Skeletal muscle tissue (tissue), 4 donors: ENCODE results near the gene DACT1. TPM values are rescaled to one million over a fixed set of nuclear protein-coding genes. Genes with fewer than 3 reads are reported as not detected.

Experiments
- H3K27ac ChIP-seq: one replicate; pipeline ENCODE4 v1.7.0; 2013; ENCODE audit warnings: mild to moderate bottlenecking, low read depth, low read length, inconsistent platforms
- H3K27me3 ChIP-seq, 3 donors: one replicate each; pipeline ENCODE4 v1.7.0; 2013; ENCODE audit warnings: low read length in 3 of 3; ENCODE audit not compliant: control insufficient read depth in 3 of 3, insufficient read depth in 3 of 3
- H3K36me3 ChIP-seq, 3 donors: one replicate each; pipeline ENCODE4 v1.7.0; 2013; ENCODE audit warnings: low read length in 3 of 3; ENCODE audit not compliant: control insufficient read depth in 3 of 3, insufficient read depth in 3 of 3
- H3K4me1 ChIP-seq, 3 donors: one replicate each; pipeline ENCODE4 v1.7.0; 2013; ENCODE audit warnings: low read length in 3 of 3, mild to moderate bottlenecking in 3 of 3; ENCODE audit not compliant: control insufficient read depth in 3 of 3, insufficient read depth in 3 of 3
- H3K4me3 ChIP-seq, 3 donors: one replicate each; pipeline ENCODE4 v1.7.0; 2013; ENCODE audit warnings: low read length in 3 of 3
- H3K9ac ChIP-seq, 3 donors: one replicate each; pipeline ENCODE4 v1.7.0; 2013; ENCODE audit warnings: low read length in 3 of 3, mild to moderate bottlenecking in 3 of 3, moderate library complexity in 2 of 3, low read depth in 1 of 3
- H3K9me3 ChIP-seq, 3 donors: one replicate each; pipeline ENCODE4 v1.7.0; 2013; ENCODE audit warnings: low read length in 3 of 3; ENCODE audit not compliant: control insufficient read depth in 3 of 3
- total RNA-seq: library from RNA; depleted of rRNA; stranded (reverse); fragments of >200 nt; gene quantifications from one replicate; pipeline ENCODE4 v1.2.3, GENCODE V29; 2014
- donor health status: Osteomylitis.

DACT1 gene
- total RNA-seq, 1 donor from 2014 or later, result 32.4 TPM

- Histone ChIP-seq H3K27me3 (no peaks in the 10 kb centered on the region), H3K27ac (no peak overlapping the region), H3K9ac (no peak overlapping the region), H3K9me3 (no peaks in the 10 kb centered on the region), H3K36me3 (no peaks in the 10 kb centered on the region), H3K4me1 (no peaks in the 10 kb centered on the region), H3K4me3 (no peak overlapping the region)
Observed at GRCh38 chr14:58607952-58608317, 29.8 kb upstream of the DACT1 start.

- Histone ChIP-seq H3K27ac (no peak overlapping the region), H3K4me1 (no peaks in the 10 kb centered on the region), H3K4me3 (no peak overlapping the region), H3K27me3 (no peaks in the 10 kb centered on the region), H3K9me3 (no peaks in the 10 kb centered on the region), H3K9ac (no peak overlapping the region), H3K36me3 (no peaks in the 10 kb centered on the region)
Observed at GRCh38 chr14:58617619-58618018, 20.1 kb upstream of the DACT1 start.

DNA sequence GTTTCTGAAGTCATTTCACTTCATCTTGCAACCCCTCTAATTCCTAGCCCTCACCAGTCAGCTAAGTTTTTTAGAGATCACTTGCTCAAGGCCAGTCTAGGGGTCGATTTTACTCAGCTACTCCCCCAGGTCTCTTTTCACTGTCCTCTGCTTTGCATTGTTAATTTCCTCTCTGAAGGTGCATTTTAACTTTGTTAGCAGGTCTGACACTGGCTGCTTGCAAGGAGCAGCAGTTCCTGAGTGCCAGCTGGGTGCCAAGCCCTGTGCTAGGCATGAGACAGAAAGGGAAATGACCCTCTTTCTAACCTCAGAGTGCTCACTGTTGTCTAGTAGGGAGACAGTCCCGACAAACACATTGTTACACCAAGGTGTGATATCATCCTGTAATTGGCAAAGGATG is 17.8 kb upstream of the DACT1 start:
- H3K27ac ChIP-seq, result no peak overlapping the region
- no peak overlapping the region for H3K4me3 ChIP-seq
- no peaks in the 10 kb centered on the region for H3K4me1 ChIP-seq
- H3K9me3 ChIP-seq, result no peaks in the 10 kb centered on the region
- H3K27me3 ChIP-seq, result no peaks in the 10 kb centered on the region
- no peaks in the 10 kb centered on the region for H3K36me3 ChIP-seq
- no peak overlapping the region for H3K9ac ChIP-seq

DNA sequence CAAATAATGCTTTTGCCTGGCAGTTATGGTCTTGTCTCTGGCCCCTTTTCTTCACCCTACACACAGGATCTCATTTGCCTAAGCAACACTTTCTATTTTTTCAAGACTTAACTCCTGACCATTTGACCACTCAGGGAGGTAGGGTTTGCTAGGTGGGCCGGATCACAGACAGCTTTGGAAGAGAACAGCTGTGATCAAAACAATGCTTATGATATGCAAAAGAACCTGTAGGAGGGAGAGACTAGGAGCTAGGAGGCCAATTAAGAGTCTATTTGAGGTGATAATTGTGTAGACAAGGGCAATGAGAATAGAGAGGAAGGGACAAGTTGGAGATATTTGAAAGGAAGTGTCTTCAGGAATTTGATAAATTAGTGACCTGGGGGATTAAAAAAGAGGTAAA is 12.3 kb upstream of the DACT1 start:
- H3K27me3 ChIP-seq, result no peaks in the 10 kb centered on the region
- H3K9me3 ChIP-seq, result no peaks in the 10 kb centered on the region
- H3K9ac ChIP-seq, result no peak overlapping the region
- H3K4me1 ChIP-seq, result no peaks in the 10 kb centered on the region
- no peak overlapping the region for H3K27ac ChIP-seq
- no peaks in the 10 kb centered on the region for H3K36me3 ChIP-seq
- no peak overlapping the region for H3K4me3 ChIP-seq

GRCh38 chr14:58626431-58626831 is 11.3 kb upstream of the DACT1 start:
- peaks cover 0 to 2% (median 0%) of the 10 kb centered on the region in 3 donors for H3K27me3 ChIP-seq
- no peak overlapping the region for H3K4me3 ChIP-seq
- no peaks in the 10 kb centered on the region for H3K36me3 ChIP-seq
- H3K9ac ChIP-seq, result no peak overlapping the region
- no peaks in the 10 kb centered on the region for H3K9me3 ChIP-seq
- no peaks in the 10 kb centered on the region for H3K4me1 ChIP-seq
- no peak overlapping the region for H3K27ac ChIP-seq

DNA sequence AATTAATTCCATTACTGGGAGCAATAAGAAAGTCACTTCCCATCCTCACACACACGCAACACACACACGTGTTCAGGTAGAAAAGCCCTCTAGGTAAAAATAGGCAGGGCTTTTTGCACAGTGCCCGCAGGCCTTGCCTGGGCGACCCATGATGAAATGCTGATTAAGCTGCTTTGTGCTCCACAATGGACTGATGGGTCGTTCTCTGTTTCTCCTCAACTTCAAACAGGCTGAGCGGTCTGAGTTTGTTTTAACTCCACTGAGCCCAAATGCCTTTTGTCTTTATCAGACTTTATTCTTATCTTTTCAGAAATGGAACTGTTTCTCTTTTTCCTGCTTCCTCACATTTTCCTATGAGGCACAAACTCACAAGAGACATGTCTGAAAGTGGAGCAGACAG is 9.4 kb upstream of the DACT1 start:
- H3K27me3 ChIP-seq, result peaks cover 0 to 7% (median 0%) of the 10 kb centered on the region in 3 donors
- no peaks in the 10 kb centered on the region for H3K9me3 ChIP-seq
- no peaks in the 10 kb centered on the region for H3K4me1 ChIP-seq
- H3K36me3 ChIP-seq, result no peaks in the 10 kb centered on the region
- H3K27ac ChIP-seq, result no peak overlapping the region
- no peak overlapping the region for H3K4me3 ChIP-seq
- no peak overlapping the region for H3K9ac ChIP-seq

GRCh38 chr14:58629281-58629680 is 8.5 kb upstream of the DACT1 start:
- Histone ChIP-seq H3K27ac (no peak overlapping the region), H3K9me3 (no peaks in the 10 kb centered on the region), H3K9ac (no peak overlapping the region), H3K36me3 (no peaks in the 10 kb centered on the region), H3K4me3 (no peak overlapping the region), H3K4me1 (no peaks in the 10 kb centered on the region), H3K27me3 (peaks cover 0 to 7% (median 0%) of the 10 kb centered on the region in 3 donors)

DNA sequence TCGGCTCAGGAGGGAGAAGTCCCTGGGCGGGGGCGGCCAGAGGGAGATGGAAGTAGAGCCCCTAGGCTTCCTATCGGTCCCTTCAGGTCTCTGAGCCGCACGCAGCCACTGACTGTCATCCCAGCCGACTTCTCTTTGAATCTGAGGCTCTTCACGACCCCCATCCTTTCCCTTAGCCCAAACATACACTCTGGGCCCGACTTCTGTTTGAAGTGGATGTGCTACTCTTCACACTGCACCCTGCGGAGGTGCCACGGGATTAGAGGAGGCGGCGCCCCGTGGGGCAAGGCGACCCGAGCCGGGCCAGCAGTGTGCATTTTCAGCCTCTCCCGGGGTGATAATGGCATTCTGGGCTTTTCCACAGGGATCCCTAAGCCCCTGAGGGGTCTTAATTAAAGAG is 6.0 kb upstream of the DACT1 start:
- no peaks in the 10 kb centered on the region for H3K36me3 ChIP-seq
- H3K27ac ChIP-seq, result no peak overlapping the region
- H3K9ac ChIP-seq, result no peak overlapping the region
- no peaks in the 10 kb centered on the region for H3K9me3 ChIP-seq
- peaks cover 0 to 9% (median 4%) of the 10 kb centered on the region in 3 donors for H3K4me1 ChIP-seq
- H3K27me3 ChIP-seq, result peaks cover 0 to 7% (median 0%) of the 10 kb centered on the region in 3 donors
- no peak overlapping the region for H3K4me3 ChIP-seq

GRCh38 chr14:58633831-58634230 is 3.9 kb upstream of the DACT1 start:
- Histone ChIP-seq H3K27me3 (peaks cover 0 to 9% (median 0%) of the 10 kb centered on the region in 3 donors), H3K27ac (no peak overlapping the region), H3K4me3 (no peak overlapping the region), H3K4me1 (peaks cover 9 to 10% (median 9%) of the 10 kb centered on the region in 3 donors), H3K36me3 (no peaks in the 10 kb centered on the region), H3K9me3 (no peaks in the 10 kb centered on the region), H3K9ac (no peak overlapping the region)

DNA sequence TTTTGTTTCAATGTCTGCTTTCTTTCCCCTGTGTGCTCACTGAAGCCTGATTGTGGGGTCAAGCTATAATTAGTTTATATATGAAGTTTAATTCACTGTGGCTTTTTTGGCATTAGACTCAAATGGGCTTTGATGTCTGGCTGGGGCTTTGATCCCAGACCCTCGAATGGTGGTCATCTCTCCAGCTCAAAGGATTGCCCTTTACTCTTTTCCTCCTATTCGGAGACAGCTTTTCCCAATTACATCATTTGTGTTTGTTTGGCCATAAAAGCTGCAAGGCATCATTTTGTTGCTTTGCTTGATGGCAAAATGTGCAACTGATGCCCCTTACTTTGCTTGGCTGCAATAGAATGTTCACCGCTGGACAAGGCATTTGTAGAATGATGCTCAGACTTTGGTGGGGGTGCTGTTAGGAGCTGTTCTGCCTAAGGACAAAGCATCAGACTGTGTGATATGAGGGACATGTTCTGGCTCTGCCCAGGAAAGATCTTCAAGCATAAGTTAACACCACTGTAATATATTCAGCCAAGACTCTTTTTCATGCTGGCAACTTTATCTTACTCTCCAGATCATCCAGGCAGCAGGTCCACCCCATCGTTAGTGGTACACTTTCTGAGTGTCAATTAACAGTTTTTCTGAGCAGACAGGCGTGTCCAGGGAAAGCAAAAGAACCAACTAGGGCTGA is 3.2 kb upstream of the DACT1 start:
- Histone ChIP-seq H3K4me1 (peaks cover 15 to 17% (median 16%) of the 10 kb centered on the region in 3 donors), H3K4me3 (no peak overlapping the region), H3K27me3 (peaks cover 0 to 9% (median 0%) of the 10 kb centered on the region in 3 donors), H3K36me3 (no peaks in the 10 kb centered on the region), H3K9ac (no peak overlapping the region), H3K27ac (no peak overlapping the region), H3K9me3 (no peaks in the 10 kb centered on the region)
